Fibroblast of lung (primary cell): ENCODE measurements around the gene ARHGAP5.

ENCODE experiments used
- EZH2 ChIP-seq: IDR thresholded peaks from 2 replicates; pipeline ENCODE4 v1.5.1; 2012; ENCODE audit warnings: low read length, control low read depth, mild to moderate bottlenecking; ENCODE audit errors: missing control alignments
- TF ChIP-seq, protein P1 (sequence below), 2 donors: IDR thresholded peaks in 1 of 2; conservative IDR thresholded peaks in 1 of 2; 1 replicate in 1 of 2; 2 replicates in 1 of 2; pipeline ENCODE4 v1.5.1; 2011 to 2012; ENCODE audit warnings: low read length in 2 of 2, control low read depth in 1 of 2, inconsistent platforms in 1 of 2, low read depth in 1 of 2, mild to moderate bottlenecking in 1 of 2

DNA sequence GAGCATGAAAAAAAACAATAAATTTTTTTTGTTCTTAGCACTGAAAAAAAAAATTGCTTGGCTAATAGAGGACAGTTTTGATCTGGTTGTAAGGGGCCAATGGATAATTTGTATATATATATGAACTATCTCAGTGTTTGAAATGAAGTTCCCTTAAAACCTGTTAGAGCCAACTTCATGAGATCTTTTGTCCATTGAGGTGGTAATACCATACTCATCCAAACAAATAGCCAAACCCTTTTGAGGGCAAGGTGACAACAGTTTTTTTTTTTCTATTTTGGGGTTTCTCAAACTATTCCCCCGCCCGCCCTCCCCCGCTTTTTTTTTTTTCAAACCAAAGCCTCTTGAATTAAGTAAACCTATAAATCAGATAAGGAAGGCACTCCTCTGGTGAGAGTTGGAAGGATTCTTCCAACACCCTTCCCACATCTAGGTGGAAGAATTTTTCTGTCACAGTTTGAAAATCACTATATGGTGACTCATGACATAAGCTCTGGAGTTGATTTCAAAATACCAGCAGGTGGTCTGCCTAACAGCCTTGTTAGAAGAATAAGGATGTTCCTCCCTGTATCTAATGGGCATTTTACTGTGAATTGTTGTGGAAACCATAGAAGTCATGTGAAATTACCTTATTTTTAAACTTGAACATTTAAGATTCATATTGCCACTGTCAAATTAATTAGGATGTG, 10.2 kb downstream of the ARHGAP5 start:
- TF ChIP-seq, protein P1, sequence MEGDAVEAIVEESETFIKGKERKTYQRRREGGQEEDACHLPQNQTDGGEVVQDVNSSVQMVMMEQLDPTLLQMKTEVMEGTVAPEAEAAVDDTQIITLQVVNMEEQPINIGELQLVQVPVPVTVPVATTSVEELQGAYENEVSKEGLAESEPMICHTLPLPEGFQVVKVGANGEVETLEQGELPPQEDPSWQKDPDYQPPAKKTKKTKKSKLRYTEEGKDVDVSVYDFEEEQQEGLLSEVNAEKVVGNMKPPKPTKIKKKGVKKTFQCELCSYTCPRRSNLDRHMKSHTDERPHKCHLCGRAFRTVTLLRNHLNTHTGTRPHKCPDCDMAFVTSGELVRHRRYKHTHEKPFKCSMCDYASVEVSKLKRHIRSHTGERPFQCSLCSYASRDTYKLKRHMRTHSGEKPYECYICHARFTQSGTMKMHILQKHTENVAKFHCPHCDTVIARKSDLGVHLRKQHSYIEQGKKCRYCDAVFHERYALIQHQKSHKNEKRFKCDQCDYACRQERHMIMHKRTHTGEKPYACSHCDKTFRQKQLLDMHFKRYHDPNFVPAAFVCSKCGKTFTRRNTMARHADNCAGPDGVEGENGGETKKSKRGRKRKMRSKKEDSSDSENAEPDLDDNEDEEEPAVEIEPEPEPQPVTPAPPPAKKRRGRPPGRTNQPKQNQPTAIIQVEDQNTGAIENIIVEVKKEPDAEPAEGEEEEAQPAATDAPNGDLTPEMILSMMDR (conservative IDR thresholded peaks at IDR 0.05 in 1 of 2, IDR thresholded peaks at IDR 0.05 in 1 of 2; ENCODE audit: low read depth in 1 of 2, low read length in 2 of 2) = no peak
- no peak for TF ChIP-seq EZH2
